GM18507 (cell line): ENCODE measurements around the gene UBE2D1.

Source experiments
- DNase-seq: peaks from one replicate; pipeline ENCODE4 v3.0.0; 2011; ENCODE audit warnings: low read depth; ENCODE audit not compliant: insufficient read length; ENCODE audit errors: extremely low spot score
- FAIRE-seq: peaks from 2 replicates; lab custom pipeline; 2011; peaks lifted over from hg19 to GRCh38; lab: Jason Lieb, UNC

Gene UBE2D1

GRCh38 chr10:58335306-58336005 is 650 bp downstream of the UBE2D1 start:
- DNase-seq: no peak

DNA sequence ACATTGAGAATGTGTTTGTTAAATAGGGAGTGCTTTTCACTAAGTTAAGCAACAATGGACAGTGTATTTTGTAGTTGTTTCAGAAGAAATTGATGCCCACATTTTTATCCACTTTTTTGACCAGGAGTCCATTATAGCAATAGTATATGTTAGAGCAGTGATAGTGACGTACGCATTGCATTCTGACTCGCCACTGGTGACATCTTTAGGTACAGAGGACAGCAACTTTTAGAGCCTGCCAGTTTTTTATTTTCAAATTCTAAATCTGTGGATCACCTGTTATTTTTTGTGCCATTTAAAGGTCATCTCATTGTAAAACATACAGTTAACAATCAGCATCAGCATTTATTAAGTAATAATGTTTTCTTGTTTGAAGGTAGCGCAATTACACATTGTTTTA is 1.4 kb downstream of the UBE2D1 start:
- FAIRE-seq (no peak), DNase-seq (no peak)

More at GRCh38 chr10:58335306-58336005, 650 bp downstream of the UBE2D1 start:
- no peak for FAIRE-seq

- DNase-seq: no peak
- no peak for FAIRE-seq
These were observed 6.6 kb downstream of the UBE2D1 start for GRCh38 chr10:58341422-58341821.

GRCh38 chr10:58341947-58342346 is 7.1 kb downstream of the UBE2D1 start:
- FAIRE-seq (no peak), DNase-seq (no peak)

DNA sequence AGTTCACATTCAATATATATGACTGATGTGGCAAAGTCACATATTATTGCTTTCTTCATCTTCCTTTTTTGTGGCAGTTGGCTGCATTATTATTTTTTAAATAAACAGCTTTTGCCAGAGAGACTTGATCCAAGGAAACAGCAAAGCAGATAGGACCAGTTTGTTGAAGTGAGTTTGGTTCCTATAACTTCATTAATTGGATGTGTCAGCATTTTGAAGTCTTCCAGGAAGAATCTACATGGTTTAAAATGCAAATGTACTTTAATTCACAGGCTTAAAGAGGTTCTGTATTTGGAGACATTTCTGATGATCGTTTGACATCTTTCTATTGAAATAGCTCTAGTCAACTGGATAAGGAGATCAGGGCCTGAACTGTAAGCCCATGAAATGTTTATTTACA is 13.2 kb downstream of the UBE2D1 start:
- DNase-seq (no peak), FAIRE-seq (no peak)

DNA sequence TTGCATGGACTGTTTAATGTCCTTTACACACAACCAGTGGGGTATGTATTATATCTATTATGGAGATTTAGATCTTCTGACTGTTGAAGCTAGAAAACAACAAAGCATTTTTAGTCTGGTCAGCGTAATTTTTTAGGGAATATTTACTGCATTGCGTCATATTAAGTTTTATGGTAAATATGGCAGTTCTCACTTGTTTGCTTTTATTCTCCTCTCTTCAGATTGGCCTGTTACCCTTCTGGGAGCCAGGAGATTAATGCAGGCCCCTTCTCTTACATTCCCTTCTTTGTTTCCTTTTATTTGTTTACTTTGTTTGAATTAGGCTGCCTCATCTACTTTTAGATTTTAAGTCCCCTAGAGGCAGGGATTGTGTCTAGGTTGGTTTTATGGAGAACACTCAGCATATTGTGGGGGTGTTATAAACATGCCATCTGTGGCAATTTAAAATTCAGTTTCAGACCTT is 13.8 kb downstream of the UBE2D1 start:
- DNase-seq (no peak), FAIRE-seq (no peak)

- FAIRE-seq: no peak
- DNase-seq: no peak
These were observed 15.2 kb downstream of the UBE2D1 start for GRCh38 chr10:58350023-58350422.

GRCh38 chr10:58350619-58351323 is 16.0 kb downstream of the UBE2D1 start:
- FAIRE-seq: no peak

GRCh38 chr10:58351616-58352578 is 17.1 kb downstream of the UBE2D1 start:
- no peak for DNase-seq
- FAIRE-seq: no peak

More at GRCh38 chr10:58350619-58351323, 16.0 kb downstream of the UBE2D1 start:
- DNase-seq: no peak

DNA sequence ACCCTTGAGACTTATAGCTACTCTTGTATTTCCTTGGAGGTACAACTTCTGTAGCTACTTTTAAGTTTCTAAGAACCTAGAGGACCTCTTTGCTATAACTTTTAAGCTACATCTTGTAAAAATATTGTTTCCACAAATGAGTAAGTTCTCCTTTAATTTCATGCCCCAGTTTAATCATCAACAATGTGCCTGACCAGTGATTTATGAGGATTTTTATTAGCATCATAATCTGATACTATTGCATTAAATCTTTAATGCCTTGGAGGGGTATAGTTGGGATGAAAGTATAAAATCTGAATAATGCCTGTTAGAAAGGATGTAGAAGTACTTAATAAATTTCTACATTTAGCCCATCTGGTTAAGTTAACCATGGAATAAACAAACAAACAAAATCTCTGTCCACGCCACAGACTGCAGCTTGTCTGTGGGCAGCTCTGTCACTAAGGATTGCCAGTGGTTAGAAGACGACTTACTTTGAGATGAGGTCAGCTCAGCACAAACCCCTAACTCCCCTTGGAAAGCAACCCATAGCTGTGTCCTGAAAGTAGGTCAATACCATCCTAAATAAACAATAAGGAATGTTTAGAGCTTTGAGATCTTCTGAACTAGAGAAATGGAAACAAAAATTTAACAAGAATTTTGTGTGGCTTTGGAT is 18.3 kb downstream of the UBE2D1 start:
- no peak for FAIRE-seq
- DNase-seq: no peak

- FAIRE-seq (no peak), DNase-seq (no peak)
These were observed 21.9 kb downstream of the UBE2D1 start for GRCh38 chr10:58356756-58357155.

- DNase-seq (no peak), FAIRE-seq (no peak)
These were observed 23.6 kb downstream of the UBE2D1 start for GRCh38 chr10:58358314-58358933.

DNA sequence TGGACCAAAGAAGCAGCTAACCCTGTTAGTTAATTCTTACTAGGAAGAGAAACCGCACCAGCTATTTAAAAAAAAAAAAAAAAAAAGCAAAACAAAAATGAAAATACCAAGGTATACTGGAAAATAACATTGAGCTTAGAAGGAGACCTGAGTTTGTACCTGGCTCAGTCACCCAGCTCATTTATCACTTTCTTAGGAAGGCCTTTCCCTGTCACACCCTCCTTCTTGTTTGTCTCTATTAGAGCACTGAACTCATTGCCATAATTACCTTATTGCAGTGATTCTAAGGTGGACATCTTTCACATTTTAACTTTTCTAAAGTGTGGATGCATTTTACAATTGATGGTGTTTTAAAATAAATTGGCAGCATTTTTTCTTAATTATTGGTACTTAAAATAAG is 24.1 kb downstream of the UBE2D1 start:
- no peak for FAIRE-seq
- no peak for DNase-seq

- no peak for FAIRE-seq
- no peak for DNase-seq
These were observed 24.7 kb downstream of the UBE2D1 start for GRCh38 chr10:58359541-58359940.

- DNase-seq: no peak
- FAIRE-seq: no peak
These were observed 25.7 kb downstream of the UBE2D1 start for GRCh38 chr10:58360412-58361004.

DNA sequence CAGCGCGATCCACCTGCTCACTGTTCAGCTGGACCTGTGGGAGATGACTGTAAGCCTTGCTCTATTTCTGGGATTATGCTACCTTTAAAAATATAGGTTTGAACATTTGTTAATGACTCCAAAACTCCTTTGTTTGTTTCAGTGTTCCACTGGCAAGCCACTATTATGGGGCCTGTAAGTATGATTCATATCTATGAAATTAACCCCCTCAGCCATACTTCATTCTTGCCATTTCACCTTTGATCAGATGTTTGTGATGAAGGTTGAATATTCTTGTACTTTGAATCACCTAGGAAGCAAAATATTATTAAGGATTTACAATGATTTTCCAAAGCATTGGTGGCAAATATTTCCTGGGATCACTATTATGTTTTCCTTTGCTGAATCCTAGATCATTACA is 26.5 kb downstream of the UBE2D1 start:
- DNase-seq (no peak), FAIRE-seq (no peak)

DNA sequence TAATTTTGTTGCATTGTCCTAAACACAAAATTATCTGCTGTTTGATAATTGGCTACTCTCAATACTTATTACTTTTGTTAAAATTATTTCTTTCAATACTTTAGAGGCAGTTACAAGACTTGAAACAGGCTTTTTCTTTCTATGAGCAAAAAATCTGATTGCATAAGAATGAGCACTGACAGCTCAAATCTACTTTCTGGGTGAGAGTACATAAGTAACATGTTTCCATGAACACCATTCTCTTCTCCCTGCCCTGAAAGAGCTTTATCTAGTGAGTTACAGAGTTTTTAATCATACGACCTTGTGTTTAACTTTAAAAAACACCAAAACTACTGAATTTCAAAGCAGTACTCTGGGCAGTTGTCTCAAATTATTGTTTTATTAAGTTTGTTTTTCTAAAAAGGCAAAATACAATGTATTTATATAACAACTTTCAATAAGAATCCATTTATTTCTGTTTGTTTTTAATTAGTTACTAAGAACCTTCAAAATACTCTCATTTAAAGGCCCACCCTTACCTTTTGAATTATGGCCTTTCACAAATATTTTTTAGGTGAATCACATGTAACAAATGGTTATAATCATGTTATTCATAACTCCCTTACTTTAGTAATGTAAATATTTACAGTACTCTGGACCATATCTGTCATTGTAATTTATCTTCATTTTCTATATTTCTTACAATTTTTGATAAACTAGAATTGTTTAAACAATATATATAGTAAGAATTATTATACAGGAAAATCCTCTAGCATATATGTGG is 27.4 kb downstream of the UBE2D1 start:
- FAIRE-seq (no peak), DNase-seq (no peak)

- DNase-seq (no peak), FAIRE-seq (no peak)
These were observed 32.3 kb downstream of the UBE2D1 start for GRCh38 chr10:58367069-58367468.
